ENCODE data around the gene ARID5A. TPM values are rescaled to one million over a fixed set of nuclear protein-coding genes. Genes with fewer than 3 reads are reported as not detected.

ARID5A gene
- total and polyA plus RNA-seq, 2 of the 13 experiments (the other 11 are each of a cell fraction or from before 2014, with no cell fraction given) = 6.0 to 9.5 TPM

DNA sequence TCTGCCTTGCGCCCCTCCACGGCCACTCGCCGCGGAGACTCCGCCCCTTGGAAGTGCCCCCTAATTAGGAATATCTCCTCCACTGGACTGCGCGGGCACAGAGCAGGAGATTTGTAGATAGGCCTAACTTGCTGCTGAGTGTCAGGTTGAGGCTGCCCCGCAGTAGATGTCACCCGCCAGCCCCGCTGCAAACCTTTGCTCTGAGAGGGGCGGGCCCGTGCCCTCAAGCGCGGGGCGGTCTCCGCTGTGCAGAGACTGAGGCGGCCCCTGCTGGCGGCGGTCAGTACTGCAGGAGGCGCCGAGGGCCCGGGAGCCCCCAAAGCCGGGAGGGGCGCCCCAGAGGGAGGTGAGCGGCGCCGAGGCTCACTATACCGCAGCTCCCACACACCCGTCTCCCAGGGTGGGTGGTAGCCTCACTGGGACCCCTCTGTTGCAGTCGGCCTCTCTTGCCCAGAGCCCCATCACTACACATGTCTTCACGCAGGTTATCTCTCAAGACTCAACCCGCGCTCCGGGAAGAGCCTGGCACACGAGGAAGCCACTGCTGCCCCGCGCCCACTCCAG is 28.5 kb upstream of the ARID5A start (continued):
- TF ChIP-seq, protein P1, sequence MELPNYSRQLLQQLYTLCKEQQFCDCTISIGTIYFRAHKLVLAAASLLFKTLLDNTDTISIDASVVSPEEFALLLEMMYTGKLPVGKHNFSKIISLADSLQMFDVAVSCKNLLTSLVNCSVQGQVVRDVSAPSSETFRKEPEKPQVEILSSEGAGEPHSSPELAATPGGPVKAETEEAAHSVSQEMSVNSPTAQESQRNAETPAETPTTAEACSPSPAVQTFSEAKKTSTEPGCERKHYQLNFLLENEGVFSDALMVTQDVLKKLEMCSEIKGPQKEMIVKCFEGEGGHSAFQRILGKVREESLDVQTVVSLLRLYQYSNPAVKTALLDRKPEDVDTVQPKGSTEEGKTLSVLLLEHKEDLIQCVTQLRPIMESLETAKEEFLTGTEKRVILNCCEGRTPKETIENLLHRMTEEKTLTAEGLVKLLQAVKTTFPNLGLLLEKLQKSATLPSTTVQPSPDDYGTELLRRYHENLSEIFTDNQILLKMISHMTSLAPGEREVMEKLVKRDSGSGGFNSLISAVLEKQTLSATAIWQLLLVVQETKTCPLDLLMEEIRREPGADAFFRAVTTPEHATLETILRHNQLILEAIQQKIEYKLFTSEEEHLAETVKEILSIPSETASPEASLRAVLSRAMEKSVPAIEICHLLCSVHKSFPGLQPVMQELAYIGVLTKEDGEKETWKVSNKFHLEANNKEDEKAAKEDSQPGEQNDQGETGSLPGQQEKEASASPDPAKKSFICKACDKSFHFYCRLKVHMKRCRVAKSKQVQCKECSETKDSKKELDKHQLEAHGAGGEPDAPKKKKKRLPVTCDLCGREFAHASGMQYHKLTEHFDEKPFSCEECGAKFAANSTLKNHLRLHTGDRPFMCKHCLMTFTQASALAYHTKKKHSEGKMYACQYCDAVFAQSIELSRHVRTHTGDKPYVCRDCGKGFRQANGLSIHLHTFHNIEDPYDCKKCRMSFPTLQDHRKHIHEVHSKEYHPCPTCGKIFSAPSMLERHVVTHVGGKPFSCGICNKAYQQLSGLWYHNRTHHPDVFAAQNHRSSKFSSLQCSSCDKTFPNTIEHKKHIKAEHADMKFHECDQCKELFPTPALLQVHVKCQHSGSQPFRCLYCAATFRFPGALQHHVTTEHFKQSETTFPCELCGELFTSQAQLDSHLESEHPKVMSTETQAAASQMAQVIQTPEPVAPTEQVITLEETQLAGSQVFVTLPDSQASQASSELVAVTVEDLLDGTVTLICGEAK (IDR thresholded peaks at IDR 0.05) = no peak
- TF ChIP-seq, protein P1 (CRISPR knock-in tag; IDR thresholded peaks at IDR 0.05) = 0 out of 2 replicates have a peak, but pooled peaks have one; percentile 25
- TF ChIP-seq ZNF816 (CRISPR knock-in tag; IDR thresholded peaks at IDR 0.05; ENCODE audit: borderline replicate concordance) = no peak
- no peak for TF ChIP-seq GTF2F1 (IDR thresholded peaks at IDR 0.05; ENCODE audit: low read length)
- peak; percentile 74 for TF ChIP-seq ZNF883 (CRISPR knock-in tag; IDR thresholded peaks at IDR 0.05; ENCODE audit: not compliant biosample characterization)
- TF ChIP-seq, protein P2, sequence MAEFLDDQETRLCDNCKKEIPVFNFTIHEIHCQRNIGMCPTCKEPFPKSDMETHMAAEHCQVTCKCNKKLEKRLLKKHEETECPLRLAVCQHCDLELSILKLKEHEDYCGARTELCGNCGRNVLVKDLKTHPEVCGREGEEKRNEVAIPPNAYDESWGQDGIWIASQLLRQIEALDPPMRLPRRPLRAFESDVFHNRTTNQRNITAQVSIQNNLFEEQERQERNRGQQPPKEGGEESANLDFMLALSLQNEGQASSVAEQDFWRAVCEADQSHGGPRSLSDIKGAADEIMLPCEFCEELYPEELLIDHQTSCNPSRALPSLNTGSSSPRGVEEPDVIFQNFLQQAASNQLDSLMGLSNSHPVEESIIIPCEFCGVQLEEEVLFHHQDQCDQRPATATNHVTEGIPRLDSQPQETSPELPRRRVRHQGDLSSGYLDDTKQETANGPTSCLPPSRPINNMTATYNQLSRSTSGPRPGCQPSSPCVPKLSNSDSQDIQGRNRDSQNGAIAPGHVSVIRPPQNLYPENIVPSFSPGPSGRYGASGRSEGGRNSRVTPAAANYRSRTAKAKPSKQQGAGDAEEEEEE (CRISPR knock-in tag; IDR thresholded peaks at IDR 0.05; ENCODE audit: borderline replicate concordance) = 0 out of 2 replicates have a peak, but pooled peaks have one; percentile 52
- TF ChIP-seq ZNF501 (CRISPR knock-in tag; IDR thresholded peaks at IDR 0.05) = peak; percentile 87
- peak; percentile 24; the same call in 1 of the 2 replicates for TF ChIP-seq PHF8 (CRISPR knock-in tag; IDR thresholded peaks at IDR 0.05)
- no peak for TF ChIP-seq SIX1 (CRISPR knock-in tag; IDR thresholded peaks at IDR 0.05; ENCODE audit: borderline replicate concordance)
- TF ChIP-seq, protein P3, sequence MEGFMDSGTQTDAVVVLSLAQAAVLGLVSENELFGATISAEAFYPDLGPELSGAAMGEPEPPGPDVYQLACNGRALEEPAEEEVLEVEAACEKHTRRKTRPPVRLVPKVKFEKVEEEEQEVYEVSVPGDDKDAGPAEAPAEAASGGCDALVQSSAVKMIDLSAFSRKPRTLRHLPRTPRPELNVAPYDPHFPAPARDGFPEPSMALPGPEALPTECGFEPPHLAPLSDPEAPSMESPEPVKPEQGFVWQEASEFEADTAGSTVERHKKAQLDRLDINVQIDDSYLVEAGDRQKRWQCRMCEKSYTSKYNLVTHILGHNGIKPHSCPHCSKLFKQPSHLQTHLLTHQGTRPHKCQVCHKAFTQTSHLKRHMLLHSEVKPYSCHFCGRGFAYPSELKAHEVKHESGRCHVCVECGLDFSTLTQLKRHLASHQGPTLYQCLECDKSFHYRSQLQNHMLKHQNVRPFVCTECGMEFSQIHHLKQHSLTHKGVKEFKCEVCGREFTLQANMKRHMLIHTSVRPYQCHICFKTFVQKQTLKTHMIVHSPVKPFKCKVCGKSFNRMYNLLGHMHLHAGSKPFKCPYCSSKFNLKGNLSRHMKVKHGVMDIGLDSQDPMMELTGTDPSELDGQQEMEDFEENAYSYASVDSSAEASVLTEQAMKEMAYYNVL (CRISPR knock-in tag; IDR thresholded peaks at IDR 0.05; ENCODE audit: borderline replicate concordance) = no peak; the same call in 1 of the 2 replicates
- TF ChIP-seq, protein P4, sequence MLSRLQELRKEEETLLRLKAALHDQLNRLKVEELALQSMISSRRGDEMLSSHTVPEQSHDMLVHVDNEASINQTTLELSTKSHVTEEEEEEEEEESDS (CRISPR knock-in tag; IDR thresholded peaks at IDR 0.05; ENCODE audit: borderline replicate concordance) = 0 out of 2 replicates have a peak, but pooled peaks have one; percentile 26
- TF ChIP-seq SMAD1 (CRISPR knock-in tag; IDR thresholded peaks at IDR 0.05; ENCODE audit: borderline replicate concordance, low read depth) = peak; percentile 49; the same call in 1 of the 2 replicates
- 0 out of 2 replicates have a peak, but pooled peaks have one; percentile 7 for TF ChIP-seq ARHGAP35 (CRISPR knock-in tag; IDR thresholded peaks at IDR 0.05; ENCODE audit: borderline replicate concordance)
- no peak; the same call in 1 of the 2 replicates for TF ChIP-seq PITX1 (CRISPR knock-in tag; IDR thresholded peaks at IDR 0.05)
